Superior temporal gyrus (tissue), 1 donor: Measurements from ENCODE around the gene RPL19.
"Not testable (repeated sequence)": the region's sequence is repeated elsewhere in the genome, so short reads cannot be mapped to it uniquely, and the experiment has no call there.

ENCODE experiments used
- DNase-seq: peaks from one replicate; pipeline ENCODE4 v3.0.0-alpha.2; 2016; ENCODE audit errors: extremely low spot score

Gene RPL19

DNA sequence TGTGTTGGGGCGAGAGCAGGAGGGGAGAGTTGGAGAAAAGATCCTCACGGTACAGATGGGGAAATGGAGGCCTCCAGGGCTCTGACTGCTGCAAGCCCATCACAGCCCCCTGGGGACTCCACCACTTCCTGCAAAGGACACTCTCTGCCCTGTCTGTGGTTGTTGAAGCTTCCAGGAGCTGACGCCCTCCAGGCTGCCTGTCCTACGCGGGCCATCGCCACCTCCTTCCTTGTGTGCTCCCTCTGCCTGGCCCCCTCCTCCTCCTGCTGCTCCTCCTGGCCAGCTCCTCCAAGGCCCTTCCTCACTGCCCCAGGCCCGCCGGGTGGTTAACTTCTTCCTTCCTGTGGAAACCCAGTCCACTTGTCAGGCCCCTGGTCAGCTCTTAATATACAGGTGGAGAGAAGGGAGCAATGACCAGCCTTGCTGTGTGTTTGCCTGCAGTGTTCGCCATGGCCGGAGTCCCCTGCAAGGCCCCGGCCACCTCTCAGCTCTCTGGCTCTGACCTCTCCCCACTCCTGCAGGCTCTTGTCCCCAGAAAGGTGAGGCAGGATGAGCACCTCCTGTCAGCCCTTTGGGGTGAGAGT, 44.0 kb downstream of the RPL19 start:
- DNase-seq = no peak

DNA sequence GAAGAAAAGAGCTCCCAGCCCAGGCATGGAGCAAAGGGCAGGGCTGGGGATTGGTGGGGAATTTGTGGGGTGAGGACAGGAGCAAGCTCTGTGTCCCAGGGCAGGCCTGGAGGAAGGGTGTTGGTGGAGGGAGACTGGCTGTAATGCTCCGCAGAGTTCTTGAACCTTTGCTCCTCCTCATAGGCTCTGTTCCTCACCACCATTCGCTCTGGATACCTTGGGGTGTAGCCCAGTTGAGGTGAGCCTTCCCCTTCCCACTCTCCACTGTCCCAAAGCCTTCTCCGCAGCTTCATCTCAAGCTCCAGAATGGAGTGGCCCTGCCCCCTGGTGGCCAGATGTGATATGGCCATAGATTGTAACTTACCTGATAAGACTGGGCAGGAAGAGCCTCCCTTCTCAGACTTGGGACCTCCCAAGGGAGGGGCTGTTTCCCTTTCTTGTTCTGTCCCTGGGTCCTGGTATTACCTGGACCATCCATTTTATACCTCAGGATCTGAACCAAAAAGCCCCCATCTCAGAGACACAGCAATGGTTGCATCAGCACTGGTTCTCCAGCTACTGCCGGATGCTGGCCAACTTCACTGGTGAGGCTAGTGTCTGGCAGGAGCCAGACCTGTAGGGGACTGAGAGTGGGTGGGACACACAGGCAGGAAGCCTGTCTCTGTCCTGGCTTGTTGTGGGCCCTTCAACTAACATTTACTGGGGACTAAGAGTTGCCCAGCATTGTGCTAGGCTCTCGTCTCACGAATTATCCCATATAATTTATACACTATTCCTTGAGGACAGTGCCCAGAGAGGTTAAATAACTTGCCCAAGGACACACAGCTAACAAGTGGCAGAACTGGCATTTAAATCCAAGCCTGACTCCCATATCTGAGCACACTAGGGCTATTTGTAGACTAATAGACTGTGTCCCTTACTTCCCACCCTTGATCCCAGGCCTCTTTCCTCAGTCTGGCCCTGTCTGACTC, 44.8 kb downstream of the RPL19 start:
- peak; percentile 96 for DNase-seq

DNA sequence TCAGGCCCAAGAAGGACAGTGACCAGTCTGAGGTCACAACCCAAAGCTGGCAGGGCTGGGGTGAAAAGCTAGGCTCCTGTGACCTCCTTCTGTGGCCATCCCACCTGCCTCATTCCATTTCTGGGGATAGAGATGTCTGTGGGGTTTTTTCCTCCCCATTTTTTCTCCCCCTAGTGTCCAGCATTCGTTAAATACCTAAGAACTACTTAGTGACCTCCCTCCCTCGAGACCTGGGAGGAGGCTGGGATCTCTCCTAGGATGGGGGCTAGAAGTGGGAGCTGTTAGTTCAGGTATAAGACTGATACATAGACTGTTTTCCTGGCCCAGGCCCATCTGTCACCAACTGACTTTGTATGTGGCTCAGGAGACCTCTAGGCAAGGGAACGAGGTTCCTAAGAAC, 46.2 kb downstream of the RPL19 start:
- no peak for DNase-seq

DNA sequence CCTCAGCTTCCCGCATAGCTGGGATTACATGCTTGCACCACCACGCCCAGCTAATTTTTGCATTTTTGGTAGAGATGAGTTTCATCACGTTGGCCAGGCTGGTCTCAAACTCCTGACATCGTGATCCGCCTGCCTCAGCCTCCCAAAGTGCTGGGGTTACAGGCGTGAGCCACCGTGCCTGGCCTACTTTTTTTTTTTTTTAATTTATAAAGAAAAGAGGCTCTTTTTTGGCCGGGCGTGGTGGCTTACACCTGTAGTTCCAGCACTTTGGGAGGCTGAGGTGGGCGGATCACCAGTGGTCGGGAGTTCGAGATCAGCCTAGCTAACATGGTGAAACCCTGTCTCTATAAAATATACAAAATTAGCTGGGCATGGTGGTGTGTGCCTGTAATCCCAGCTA, 50.0 kb downstream of the RPL19 start:
- DNase-seq = not testable (repeated sequence)

DNA sequence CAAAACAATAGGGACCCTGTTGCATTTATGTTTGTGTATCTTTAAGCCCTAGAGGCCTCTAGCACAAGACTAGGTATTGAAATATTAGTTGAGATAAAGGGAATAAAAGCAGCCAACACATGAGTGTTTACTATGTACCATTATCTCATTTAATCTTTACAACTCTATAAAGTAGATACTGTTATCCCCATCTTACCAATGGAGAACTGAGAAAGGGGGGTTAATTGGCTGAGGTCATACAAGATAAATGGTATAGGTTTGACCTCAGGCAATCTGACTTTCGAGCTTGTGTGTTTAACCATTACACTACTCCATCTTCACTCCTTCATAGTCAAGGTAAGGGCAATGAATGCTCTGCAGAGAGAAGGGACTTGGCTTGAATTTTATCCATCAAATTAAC, 51.9 kb downstream of the RPL19 start:
- DNase-seq = peak; percentile 2

DNA sequence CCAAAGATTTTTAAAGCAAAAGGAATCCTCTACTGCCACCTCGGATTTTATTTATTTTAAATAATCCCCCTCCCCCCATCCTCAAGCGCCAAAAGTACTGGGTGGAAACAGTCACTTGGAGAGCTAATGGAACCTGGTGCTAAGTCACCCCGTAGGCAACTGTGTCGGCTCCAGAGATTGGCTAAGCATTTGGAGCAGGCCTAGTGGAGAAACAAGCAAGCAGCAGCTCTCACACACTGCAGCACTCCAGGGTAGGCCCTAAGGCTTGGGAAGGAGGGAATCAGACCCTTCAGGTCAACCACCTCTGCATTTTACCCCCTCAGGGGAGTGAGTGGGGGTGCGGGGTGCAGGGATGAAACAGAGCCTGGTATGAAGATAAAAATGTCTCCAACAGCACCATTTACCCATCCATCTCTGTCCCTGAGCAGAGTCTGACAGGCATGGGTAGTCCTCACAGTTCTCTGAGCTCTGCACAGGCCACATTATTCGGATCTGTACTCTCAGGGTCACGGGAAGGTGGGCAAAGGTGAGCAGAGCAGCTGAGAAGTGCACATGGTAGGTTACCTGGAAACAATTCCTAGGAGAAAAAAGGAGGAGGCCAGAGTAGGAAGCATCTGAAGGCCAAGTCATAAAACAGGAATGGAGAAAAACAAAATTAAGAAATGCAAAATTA, 52.8 kb downstream of the RPL19 start:
- DNase-seq = peak; percentile 1
